HG03520 (cell line): ENCODE measurements around the gene OR51D1.

Experiments used
- ATAC-seq: cut with Tn5 transposase; IDR thresholded peaks from one replicate; pipeline ENCODE4 v1.9.1; 2021; ENCODE audit warnings: mild to moderate bottlenecking, moderate library complexity; ENCODE audit not compliant: unreplicated experiment

Gene OR51D1

DNA sequence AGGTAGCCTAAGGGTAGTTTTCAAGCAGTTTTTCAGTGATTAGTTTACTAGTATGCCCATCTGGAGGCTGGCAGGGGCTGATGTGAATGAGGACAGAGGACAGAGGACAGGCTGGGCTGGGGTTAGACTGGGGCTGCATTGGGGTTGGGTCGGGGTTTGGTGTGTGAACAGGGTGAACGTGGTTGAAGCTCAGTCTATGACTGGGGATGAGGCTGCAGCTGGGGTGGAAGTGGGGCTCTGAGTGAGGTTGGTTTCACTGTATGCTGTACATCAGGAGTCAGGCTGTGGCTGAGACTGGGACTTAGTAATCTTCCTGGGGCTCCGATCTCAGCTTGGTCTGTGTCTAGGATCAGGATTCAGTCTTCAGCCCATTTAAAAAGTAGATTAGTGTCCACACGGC, 7.0 kb downstream of the OR51D1 start:
- ATAC-seq, result no peak

DNA sequence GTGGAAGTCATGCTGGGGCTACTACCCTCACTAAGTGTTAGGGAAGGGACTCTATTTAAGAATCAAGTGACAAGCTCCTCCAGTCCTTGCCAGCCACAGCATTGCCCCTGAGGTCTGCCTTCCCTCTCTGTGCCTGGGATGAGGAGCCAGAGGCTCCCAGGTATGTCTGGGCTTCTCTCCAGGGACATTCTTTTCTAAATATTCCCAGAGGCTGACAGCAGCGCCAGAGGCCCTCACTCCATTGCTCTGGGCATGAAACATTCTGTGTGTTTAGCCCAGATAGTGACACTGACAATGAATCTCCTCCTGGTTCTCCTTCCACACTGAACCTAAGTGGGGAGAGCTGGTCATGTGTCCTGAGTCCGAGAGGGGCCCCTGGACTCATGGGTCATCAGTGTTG, 8.7 kb downstream of the OR51D1 start:
- no peak for ATAC-seq

DNA sequence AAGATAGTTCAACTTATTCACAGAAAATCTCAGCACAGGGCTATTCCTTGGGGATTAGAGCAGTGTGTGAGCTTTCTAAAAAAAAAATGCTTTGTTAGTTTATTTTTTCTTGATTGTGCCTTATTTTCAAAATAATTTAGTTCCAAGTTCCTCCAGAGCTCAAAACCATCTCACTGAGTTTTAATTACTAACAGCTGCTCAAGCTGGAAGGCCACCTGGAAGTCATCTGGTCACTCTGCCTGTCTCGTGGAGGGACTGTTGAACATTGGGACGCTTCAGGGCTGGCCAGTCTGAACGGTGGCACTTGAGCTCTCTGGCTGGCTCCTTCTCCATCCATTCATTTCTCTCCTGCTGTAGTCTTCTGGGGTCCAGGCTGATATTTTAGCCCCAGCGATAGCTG, 10.5 kb downstream of the OR51D1 start:
- ATAC-seq, result no peak

DNA sequence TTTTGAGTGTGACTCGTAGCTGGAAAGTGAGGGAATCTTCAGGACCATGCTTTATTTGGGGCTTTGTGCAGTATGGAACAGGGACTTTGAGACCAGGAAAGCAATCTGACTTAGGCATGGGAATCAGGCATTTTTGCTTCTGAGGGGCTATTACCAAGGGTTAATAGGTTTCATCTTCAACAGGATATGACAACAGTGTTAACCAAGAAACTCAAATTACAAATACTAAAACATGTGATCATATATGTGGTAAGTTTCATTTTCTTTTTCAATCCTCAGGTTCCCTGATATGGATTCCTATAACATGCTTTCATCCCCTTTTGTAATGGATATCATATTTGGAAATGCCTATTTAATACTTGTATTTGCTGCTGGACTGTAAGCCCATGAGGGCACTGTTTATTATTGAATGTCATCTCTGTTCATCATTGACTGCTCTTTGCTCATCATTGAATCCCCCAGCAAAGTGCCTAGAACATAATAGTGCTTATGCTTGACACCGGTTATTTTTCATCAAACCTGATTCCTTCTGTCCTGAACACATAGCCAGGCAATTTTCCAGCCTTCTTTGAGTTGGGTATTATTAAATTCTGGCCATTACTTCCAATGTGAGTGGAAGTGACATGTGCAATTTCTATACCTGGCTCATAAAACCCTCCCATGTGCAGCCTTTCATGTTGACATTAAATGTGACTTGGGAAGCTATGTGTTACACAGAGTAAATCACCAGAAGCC, 17.5 kb downstream of the OR51D1 start:
- ATAC-seq, result no peak

DNA sequence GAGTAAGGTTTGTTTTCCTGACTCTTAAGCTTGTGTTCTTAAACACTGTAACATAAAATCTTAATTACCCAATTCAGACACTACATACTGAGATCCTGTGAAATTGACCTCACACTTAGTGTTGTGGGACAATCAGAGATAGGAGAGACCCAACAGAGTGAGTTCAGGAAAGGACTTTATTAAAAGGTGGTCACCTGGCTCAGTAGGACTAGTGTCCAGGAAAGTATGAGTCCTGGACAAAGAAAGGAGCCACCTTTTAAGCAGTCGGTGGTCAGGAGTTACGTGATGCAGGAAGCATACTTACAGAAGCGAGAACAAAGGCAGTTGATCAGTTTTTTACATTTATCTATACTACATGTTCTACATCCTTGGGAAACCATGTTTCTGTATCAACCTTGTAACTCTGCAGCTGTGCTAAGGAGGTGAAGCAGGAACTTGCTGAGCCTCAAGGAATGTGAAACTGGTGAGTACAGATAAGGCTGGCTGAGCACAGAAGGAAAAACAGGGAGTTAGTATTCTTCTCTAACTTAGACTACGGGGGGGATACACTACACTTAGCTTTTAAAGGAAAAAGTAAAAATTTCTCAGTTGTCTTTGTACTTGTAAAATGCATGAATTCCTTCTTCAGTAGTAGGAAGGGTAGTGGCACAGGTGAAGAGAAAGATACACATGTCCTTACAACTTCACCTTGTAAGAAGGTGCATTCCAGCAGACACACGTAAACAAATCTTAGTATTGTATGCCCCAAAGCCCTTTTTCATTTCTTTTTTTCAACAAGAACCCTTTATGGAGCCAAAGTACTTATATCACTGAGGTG, 21.6 kb downstream of the OR51D1 start:
- ATAC-seq, result no peak

DNA sequence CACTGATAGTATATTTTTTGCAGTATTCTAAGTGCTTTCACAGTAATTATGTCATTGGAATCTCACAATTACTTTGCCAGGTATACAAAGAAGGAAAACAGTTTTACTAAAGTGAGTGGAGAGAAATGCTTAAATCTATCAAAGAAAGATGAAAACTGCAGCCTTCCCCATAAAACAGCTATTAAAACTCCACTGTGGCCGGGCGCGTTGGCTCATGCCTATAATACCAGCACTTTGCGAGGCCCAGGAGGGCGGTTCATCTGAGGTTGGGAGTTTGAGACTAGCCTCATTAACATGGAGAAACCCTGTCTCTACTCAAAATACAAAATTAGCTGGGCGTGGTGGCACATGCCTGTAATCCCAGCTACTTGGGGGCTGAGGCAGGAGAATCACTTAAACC, 25.6 kb downstream of the OR51D1 start:
- ATAC-seq, result no peak

DNA sequence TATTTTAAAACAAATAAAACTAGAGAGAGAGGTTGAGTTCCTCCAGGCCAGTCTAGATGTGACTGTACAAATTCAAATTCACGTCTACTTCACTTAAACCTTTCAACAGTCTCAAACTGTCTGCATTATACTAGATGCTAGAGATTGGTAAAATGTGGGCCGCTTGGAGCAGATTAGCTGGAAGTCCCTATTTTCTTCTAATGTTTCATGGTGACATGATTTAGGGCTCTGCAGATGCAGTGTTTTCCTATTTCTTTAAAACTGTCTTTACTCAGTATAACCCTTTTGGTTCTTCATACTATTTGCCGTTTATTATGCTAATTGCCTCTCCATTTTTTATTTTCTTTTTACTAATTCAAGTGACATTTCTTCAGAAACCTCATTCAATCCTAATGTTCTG, 26.9 kb downstream of the OR51D1 start:
- ATAC-seq, result no peak

DNA sequence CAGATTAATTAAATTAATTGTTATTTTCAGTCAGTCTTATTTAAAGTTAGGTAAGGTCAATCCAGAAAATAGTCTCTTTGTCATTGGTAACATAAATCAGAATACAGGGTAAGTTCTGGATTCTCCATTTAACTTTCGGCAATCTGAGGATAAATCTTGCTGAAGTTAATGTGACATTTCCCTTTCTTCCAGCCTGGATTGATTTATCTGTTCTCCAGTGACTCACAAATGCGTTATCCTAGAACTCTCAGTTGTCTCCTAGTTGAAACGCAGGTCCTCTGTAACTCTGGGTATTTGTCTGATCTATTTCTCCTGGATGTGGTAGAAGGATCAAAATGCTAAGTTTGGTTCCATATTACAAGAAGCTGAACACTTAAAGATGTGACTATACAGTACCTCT, 27.5 kb downstream of the OR51D1 start:
- no peak for ATAC-seq

DNA sequence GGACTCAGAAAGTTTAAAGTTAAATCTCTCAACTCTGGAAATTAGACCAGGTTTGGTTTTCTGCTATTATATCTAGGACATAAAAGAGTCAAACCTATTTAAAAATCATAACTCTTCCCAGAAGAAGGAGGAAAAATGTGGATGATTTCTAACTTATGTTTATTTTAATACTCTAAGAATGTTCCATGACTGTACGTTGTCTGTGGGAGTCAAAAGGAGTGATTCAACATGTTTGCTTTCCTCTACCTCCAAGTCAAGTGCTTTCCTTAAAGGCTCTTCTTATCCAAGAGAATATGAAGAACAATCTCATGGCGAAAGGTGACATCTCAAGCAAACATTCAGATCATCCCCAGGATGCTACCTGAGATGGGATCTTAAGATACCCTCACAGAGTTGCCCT, 28.1 kb downstream of the OR51D1 start:
- no peak for ATAC-seq

DNA sequence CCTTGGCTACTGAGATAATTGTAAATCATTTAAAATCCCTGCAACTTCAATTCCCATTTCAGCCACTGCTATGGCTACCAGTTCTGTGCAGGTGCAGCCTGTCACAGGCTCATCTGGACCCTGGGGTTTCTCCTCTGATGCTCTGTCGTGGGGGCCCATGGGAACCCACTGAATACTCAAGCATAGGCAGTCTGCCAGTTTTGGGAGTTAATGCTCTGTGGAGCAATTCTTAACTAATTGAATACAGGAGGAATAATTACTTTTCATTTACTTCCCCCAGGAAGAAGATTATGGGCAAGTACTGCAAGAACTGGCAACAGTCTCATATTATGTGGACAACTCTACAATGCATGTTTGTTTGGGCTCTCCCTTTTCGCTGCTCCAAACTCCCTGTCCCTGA, 34.5 kb downstream of the OR51D1 start:
- ATAC-seq, result no peak

DNA sequence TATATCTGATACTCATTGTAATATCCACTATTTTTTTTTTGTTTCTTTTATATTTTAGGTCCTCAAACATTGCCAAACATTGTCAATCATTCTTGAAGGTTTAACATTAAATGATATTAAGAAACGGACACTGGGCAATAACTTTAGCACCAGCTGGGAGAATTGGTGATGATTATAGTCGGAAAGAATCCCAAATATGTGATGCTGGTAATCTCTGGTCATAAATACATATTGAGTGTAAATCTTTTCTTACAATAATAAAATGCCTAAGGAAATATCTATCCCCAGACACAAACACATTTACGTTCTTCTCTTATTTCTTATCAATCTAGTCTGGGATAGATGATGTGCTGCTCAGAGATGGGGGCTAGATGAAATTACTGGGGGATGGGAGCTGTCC, 35.2 kb downstream of the OR51D1 start:
- ATAC-seq, result no peak

DNA sequence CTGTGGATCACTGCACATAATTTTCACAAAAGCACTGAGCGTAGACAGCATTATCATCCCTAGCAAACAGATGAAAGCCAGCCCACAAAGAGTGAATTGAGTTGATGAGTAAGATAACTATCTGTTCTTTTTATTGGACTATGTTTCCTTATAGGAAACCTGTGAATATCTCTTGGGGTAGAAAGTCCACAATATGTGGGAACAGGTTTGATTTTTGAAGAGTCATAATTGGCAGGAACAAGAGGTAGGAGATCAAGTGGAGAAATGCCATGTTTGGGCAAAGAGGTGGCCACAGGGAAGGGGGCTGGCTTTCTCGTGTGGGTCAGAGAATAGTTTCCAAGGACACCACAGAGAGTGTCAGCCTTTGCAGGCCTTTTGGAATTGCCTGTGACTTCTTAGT, 36.5 kb downstream of the OR51D1 start:
- no peak for ATAC-seq

DNA sequence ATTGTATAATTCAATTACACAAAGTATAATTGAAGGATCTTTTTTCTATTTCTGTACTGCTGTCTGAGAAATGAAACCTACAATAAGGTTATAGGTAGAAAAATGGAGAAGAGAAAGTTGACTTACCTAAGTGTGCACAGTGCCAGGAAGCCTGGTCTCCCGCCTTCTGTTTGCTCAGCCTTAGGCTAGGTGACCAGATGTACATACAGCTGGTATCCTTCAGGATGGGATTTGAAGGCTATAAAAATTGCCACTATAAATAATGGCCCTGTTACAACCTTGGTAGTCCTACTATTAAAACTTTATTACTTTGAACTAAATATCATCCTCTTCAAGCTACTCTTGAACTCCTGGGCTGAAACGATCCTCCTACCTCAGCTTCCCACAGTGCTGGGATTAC, 40.7 kb downstream of the OR51D1 start:
- no peak for ATAC-seq

DNA sequence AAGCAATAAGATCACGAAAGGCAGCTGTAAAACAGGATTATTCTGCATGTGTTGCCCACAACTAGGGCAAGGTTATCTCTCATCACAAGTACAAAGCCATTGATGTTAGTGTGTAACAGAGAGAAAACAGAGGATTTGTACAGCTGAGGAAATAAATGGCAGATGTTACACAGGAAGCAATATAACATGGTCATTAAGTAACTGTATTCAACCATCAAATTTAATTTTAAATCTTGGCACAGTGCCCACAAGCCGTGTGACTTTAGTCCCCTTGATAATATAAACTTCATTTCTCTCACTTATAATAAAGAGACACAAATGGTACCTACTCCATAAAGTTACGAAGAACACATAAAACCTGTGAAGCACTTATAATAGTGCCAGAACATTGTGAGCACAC, 43.1 kb downstream of the OR51D1 start:
- no peak for ATAC-seq

DNA sequence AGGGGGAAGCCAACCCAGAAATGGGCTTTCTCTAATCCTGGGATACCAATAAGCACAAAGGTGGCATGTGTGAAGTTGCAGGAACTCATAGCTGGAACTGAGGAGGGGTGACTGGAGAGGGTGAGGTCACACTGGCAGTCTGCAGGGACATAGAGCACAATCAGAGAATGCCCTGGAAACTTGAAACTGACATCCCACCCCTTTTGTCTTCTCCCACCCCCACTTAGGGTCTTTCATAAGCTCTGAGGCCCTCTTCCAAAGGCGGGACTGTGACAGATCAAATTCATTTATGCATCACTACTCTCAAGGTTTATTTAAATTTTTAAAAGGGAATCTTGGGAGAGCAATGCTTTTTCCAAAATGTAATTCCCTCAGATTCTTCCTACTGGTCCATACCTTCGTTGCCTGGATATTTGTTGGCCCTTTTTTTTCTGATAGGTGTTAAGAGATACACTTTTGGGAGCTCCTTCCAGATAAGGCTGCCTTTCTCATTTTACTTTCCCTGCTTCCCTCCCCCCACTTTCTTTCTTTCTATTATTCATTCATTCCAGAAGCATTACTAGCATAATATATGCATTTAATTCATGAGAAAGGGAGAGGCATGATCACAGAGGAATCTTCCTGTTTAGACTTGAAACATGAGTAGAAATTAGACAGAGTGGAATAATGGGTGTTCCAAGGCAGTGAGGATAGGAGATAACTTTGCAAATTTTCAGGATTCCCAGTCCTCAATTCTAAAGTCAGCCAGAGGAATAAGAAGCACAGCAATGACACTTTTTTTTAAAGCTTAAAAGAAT, 45.5 kb downstream of the OR51D1 start:
- no peak for ATAC-seq

DNA sequence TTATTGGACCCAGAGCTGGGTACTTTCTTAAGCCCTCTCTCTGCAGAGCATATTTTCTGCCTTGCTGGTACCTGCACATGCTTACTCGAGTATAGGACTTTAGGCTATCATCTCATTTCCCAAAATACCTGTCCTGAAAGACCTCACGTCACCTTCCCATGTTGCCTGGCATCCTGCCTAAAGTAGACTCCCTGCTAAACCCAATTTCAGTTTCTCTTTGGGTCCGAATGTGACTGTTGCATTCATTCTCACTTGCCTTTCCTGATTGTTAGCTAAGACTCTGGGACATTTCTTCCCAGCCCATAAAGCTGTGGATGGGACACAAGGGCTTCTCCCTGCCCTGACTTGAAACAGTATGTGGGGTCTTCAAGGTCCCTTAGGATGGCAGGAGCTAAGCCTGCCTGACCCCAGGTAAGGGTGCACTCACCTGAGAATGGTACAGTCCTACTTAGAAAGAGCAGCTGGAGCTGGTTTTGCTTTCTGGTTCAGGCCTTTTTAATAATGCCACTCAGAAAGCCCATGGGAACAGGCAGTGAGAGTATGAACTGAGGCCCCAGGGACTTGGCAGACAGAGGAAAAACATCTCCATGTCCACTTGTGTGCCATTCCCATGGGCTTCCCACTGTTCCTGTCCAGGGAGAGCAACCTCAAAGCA, 47.5 kb downstream of the OR51D1 start:
- ATAC-seq, result no peak
